Nephron (organoid): ENCODE results near the gene SDC1.

Experiments
- H3K27ac Mint-ChIP-seq, 3 experiments: 2 replicates each; pipeline ENCODE4 v1.8.0; 2020; ENCODE audit warnings: mixed read lengths in 3 of 3, mild to moderate bottlenecking in 2 of 3, moderate library complexity in 1 of 3
- H3K27me3 Mint-ChIP-seq: 2 replicates; pipeline ENCODE4 v1.8.0; 2021; ENCODE audit warnings: low read depth, mild to moderate bottlenecking, moderate library complexity, mixed read lengths
- H3K36me3 Mint-ChIP-seq: 2 replicates; pipeline ENCODE4 v1.8.0; 2020; ENCODE audit warnings: low read depth, mixed read lengths
- H3K4me1 Mint-ChIP-seq: 2 replicates; pipeline ENCODE4 v1.8.0; 2020; ENCODE audit warnings: mixed read lengths
- H3K4me3 Mint-ChIP-seq, 3 experiments: 2 replicates each; pipeline ENCODE4 v1.8.0; 2020; ENCODE audit warnings: mild to moderate bottlenecking in 3 of 3, mixed read lengths in 3 of 3, moderate library complexity in 2 of 3
- H3K9me3 Mint-ChIP-seq: 2 replicates; pipeline ENCODE4 v1.8.0; 2020; ENCODE audit warnings: mixed read lengths
- CTCF ChIP-seq, 3 experiments: fragments of 200-600 bp; sonication (generic); IDR thresholded peaks; one replicate each; pipeline ENCODE4 v1.5.0; 2021; ENCODE audit warnings: antibody characterized with exemption in 3 of 3; ENCODE audit not compliant: unreplicated experiment in 3 of 3

SDC1 gene

GRCh38 chr2:20210462-20210861, 14.5 kb downstream of the SDC1 start:
- TF ChIP-seq CTCF (IDR thresholded peaks at IDR 0.05; ENCODE audit: unreplicated experiment in 3 of 3) = no peak
- Mint-ChIP-seq H3K36me3 (peaks cover 3% of the 10 kb centered on the region), H3K27me3 (no peaks in the 10 kb centered on the region), H3K27ac (no peak overlapping the region), H3K4me3 (no peak overlapping the region), H3K9me3 (no peaks in the 10 kb centered on the region), H3K4me1 (peaks cover 11% of the 10 kb centered on the region)

DNA sequence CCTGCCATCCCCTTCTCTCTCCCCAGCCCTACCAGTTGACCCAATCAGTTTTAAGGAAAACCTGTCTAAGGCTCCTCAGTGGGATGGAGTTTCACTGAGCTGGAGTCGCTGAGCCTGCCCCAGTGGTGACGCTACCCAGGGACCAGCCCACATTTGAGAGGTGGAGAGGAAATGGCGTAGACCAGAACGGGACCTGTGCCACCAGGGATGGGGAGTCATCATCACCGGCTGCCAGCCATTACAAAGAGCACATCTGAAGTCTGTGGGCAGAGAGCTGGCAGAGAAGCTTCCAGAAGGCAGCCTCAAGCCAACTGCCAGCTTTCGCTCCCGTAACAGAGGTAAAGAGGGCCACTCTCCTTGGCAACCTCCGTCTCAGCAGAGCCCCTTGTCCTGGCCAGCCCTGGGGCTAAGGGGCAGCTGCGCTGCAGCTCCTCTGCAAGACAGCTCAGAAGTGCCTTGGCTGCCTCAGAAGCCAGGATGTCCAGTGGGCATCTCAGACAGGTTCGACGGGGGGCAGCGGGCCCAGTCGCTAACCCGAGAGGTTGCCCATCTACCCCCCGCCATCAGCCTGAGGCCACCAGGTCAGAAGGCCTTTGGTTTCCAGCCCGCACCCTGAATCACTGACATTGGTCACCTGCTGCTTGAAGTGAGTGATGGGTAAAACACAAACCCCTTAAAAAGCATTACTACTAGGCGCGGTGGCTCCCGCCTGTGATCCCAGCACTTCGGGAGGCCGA, 15.4 kb downstream of the SDC1 start:
- Mint-ChIP-seq H3K27me3 (no peaks in the 10 kb centered on the region), H3K36me3 (peaks cover 5% of the 10 kb centered on the region), H3K9me3 (no peaks in the 10 kb centered on the region), H3K4me3 (no peak overlapping the region), H3K4me1 (peaks cover 11% of the 10 kb centered on the region), H3K27ac (no peak overlapping the region)
- TF ChIP-seq CTCF (IDR thresholded peaks at IDR 0.05; ENCODE audit: unreplicated experiment in 3 of 3) = no peak

- TF ChIP-seq CTCF (IDR thresholded peaks at IDR 0.05; ENCODE audit: unreplicated experiment in 3 of 3) = no peak
- peaks cover 10% of the 10 kb centered on the region for H3K36me3 Mint-ChIP-seq
- no peaks in the 10 kb centered on the region for H3K9me3 Mint-ChIP-seq
- no peaks in the 10 kb centered on the region for H3K27me3 Mint-ChIP-seq
- H3K27ac Mint-ChIP-seq = peak overlapping the region in 1 of 3 experiments; percentile 28
- no peak overlapping the region for H3K4me3 Mint-ChIP-seq
- H3K4me1 Mint-ChIP-seq = peaks cover 6% of the 10 kb centered on the region
These were observed 16.5 kb downstream of the SDC1 start for GRCh38 chr2:20208476-20208859.

DNA sequence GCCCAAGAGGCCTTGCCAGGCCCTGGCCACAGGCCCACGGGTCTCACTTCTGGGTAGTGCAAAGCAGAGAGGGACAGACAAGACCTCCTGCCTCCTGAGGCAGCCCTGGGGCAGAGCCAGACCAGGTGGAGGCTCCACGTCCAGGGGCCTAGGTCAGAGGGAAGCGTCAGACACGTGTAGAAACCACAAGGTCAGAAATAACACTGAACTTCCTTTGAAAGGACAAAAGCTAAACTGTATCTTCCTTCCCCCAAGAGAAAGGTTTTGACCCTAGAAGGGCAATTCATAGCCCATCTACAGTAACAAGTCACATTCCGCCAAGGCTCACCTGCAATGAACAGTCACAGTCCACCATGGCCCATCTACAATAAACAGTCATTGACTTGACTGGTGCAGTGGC, 17.9 kb downstream of the SDC1 start:
- H3K9me3 Mint-ChIP-seq = no peaks in the 10 kb centered on the region
- H3K4me1 Mint-ChIP-seq = peaks cover 2% of the 10 kb centered on the region
- H3K36me3 Mint-ChIP-seq = peaks cover 21% of the 10 kb centered on the region
- no peaks in the 10 kb centered on the region for H3K27me3 Mint-ChIP-seq
- TF ChIP-seq CTCF (IDR thresholded peaks at IDR 0.05; ENCODE audit: unreplicated experiment in 3 of 3) = no peak
- H3K4me3 Mint-ChIP-seq = no peak overlapping the region
- H3K27ac Mint-ChIP-seq = no peak overlapping the region

GRCh38 chr2:20205915-20206524, 18.9 kb downstream of the SDC1 start:
- H3K4me3 Mint-ChIP-seq = no peak overlapping the region
- no peaks in the 10 kb centered on the region for H3K9me3 Mint-ChIP-seq
- peak overlapping the region in 1 of 3 experiments; percentile 14 for H3K27ac Mint-ChIP-seq
- no peak for TF ChIP-seq CTCF (IDR thresholded peaks at IDR 0.05; ENCODE audit: unreplicated experiment in 3 of 3)
- no peaks in the 10 kb centered on the region for H3K27me3 Mint-ChIP-seq
- no peaks in the 10 kb centered on the region for H3K4me1 Mint-ChIP-seq
- peaks cover 32% of the 10 kb centered on the region for H3K36me3 Mint-ChIP-seq

- H3K4me3 Mint-ChIP-seq = no peak overlapping the region
- H3K9me3 Mint-ChIP-seq = no peaks in the 10 kb centered on the region
- no peaks in the 10 kb centered on the region for H3K4me1 Mint-ChIP-seq
- H3K27me3 Mint-ChIP-seq = peaks cover 4% of the 10 kb centered on the region
- peaks cover 41% of the 10 kb centered on the region for H3K36me3 Mint-ChIP-seq
- TF ChIP-seq CTCF (IDR thresholded peaks at IDR 0.05; ENCODE audit: unreplicated experiment in 3 of 3) = no peak
- no peak overlapping the region for H3K27ac Mint-ChIP-seq
These were observed 19.9 kb downstream of the SDC1 start for GRCh38 chr2:20205069-20205468.
